ENCODE measurements around the gene CEP57L1.
"Not testable (repeated sequence)": the region's sequence is repeated elsewhere in the genome, so short reads cannot be mapped to it uniquely, and the experiment has no call there.

Gene CEP57L1

DNA sequence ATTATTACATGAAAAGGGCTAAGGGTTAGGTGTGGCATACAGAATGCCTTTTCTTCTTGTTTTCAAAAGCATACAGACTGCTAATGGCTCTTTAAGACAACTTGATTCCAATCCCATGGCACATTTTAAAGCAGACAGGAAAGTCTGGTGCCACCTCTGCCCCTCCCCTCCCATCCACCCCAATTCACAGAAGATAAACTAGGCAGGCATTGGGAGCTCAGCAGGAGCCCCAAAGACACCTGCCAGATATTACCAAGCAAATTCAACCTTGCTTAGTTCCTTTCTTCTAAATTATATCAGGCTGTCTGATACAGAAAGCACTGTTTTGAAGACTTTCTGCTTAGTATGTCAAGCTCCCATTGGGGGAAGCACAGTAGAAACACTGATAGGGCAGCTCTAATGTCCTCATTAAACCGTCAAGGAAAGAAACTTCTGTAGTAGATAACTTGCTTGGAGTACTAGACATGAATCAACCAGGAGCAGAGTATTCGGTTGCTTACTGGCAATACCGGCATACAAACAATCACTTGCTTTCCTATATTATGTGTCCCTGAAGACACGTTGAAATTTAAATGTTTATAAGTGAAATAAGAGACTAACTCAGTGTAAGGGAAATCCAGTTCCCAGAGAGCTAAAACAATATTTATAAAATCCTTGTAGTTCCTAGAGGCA is 13.7 kb upstream of the CEP57L1 start:
- no peak overlapping the region for H3K27ac ChIP-seq (replicated peaks)
- no peak for DNase-seq (ENCODE audit: low read depth in 1 of 2, low spot score in 1 of 2)
- no peak overlapping the region for H3K4me3 ChIP-seq (replicated peaks; ENCODE audit: insufficient read depth, low read length)

DNA sequence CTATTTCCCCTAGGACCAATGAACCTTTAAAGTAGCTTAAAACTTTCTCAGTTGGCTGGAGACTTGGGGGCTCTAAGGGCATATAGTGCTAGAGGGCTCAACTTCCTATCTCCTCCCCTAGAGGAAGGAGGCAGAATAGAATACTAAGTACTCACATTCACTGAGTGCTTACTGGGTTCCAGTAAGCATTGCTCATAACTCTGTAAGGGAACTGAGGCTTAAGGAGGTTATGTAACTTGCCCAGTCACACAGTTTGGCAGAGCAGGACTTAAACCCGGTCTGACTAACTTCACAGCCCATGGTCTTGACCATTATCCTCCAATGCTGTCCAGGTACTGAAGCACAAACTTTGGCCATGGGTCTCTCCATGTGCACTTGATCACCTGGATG is 13.1 kb upstream of the CEP57L1 start:
- Histone ChIP-seq H3K27ac (replicated peaks) (no peak overlapping the region), H3K27me3 (ENCODE audit: insufficient read depth, poor library complexity, severe bottlenecking) (no peaks in the 10 kb centered on the region)
- TF ChIP-seq GABPA (IDR thresholded peaks at IDR 0.05; ENCODE audit: low read depth) = no peak
- TF ChIP-seq POLR2AphosphoS5 (IDR thresholded peaks at IDR 0.05; ENCODE audit: low read depth) = no peak
- TF ChIP-seq, protein P1, sequence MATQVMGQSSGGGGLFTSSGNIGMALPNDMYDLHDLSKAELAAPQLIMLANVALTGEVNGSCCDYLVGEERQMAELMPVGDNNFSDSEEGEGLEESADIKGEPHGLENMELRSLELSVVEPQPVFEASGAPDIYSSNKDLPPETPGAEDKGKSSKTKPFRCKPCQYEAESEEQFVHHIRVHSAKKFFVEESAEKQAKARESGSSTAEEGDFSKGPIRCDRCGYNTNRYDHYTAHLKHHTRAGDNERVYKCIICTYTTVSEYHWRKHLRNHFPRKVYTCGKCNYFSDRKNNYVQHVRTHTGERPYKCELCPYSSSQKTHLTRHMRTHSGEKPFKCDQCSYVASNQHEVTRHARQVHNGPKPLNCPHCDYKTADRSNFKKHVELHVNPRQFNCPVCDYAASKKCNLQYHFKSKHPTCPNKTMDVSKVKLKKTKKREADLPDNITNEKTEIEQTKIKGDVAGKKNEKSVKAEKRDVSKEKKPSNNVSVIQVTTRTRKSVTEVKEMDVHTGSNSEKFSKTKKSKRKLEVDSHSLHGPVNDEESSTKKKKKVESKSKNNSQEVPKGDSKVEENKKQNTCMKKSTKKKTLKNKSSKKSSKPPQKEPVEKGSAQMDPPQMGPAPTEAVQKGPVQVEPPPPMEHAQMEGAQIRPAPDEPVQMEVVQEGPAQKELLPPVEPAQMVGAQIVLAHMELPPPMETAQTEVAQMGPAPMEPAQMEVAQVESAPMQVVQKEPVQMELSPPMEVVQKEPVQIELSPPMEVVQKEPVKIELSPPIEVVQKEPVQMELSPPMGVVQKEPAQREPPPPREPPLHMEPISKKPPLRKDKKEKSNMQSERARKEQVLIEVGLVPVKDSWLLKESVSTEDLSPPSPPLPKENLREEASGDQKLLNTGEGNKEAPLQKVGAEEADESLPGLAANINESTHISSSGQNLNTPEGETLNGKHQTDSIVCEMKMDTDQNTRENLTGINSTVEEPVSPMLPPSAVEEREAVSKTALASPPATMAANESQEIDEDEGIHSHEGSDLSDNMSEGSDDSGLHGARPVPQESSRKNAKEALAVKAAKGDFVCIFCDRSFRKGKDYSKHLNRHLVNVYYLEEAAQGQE (IDR thresholded peaks at IDR 0.05; ENCODE audit: insufficient replicate concordance, low read depth) = no peak
- TF ChIP-seq, protein P2, sequence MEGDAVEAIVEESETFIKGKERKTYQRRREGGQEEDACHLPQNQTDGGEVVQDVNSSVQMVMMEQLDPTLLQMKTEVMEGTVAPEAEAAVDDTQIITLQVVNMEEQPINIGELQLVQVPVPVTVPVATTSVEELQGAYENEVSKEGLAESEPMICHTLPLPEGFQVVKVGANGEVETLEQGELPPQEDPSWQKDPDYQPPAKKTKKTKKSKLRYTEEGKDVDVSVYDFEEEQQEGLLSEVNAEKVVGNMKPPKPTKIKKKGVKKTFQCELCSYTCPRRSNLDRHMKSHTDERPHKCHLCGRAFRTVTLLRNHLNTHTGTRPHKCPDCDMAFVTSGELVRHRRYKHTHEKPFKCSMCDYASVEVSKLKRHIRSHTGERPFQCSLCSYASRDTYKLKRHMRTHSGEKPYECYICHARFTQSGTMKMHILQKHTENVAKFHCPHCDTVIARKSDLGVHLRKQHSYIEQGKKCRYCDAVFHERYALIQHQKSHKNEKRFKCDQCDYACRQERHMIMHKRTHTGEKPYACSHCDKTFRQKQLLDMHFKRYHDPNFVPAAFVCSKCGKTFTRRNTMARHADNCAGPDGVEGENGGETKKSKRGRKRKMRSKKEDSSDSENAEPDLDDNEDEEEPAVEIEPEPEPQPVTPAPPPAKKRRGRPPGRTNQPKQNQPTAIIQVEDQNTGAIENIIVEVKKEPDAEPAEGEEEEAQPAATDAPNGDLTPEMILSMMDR (IDR thresholded peaks at IDR 0.05; ENCODE audit: insufficient read depth, low read length) = no peak

More for the DNA sequence above, 13.7 kb upstream of the CEP57L1 start:
- H3K27me3 ChIP-seq (ENCODE audit: insufficient read depth, poor library complexity, severe bottlenecking) = no peaks in the 10 kb centered on the region
- TF ChIP-seq, protein P2 (IDR thresholded peaks at IDR 0.05; ENCODE audit: insufficient read depth, low read length) = no peak
- TF ChIP-seq POLR2AphosphoS5 (IDR thresholded peaks at IDR 0.05; ENCODE audit: low read depth) = no peak
- TF ChIP-seq SPI1 (IDR thresholded peaks at IDR 0.05; ENCODE audit: borderline replicate concordance, low read depth) = no peak
- TF ChIP-seq, protein P1 (IDR thresholded peaks at IDR 0.05; ENCODE audit: insufficient replicate concordance, low read depth) = no peak
- TF ChIP-seq GABPA (IDR thresholded peaks at IDR 0.05; ENCODE audit: low read depth) = no peak

DNA sequence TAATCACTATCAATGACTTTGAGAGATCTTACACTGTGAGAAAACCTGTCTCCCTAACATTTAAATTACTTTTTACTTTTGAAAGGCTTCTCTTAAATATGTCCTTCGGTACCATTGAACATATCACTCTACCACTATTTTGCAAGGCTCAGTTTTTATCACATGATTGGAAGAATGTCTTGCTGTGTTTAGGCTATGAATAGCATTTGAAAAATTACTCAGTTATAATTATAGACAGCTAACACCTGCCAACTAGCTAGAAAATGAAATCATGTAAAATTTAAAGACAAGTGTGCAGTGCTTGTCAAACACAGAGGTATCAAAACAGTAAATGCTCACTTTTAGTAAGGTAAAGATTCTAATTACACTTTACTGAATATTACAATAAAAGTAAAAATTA is 11.7 kb upstream of the CEP57L1 start:
- Histone ChIP-seq H3K4me3 (replicated peaks; ENCODE audit: insufficient read depth, low read length) (no peak overlapping the region), H3K27me3 (ENCODE audit: insufficient read depth, poor library complexity, severe bottlenecking) (no peaks in the 10 kb centered on the region), H3K27ac (replicated peaks) (no peak overlapping the region)
- no peak for DNase-seq (ENCODE audit: low read depth in 1 of 2, low spot score in 1 of 2)
- no peak for TF ChIP-seq SPI1 (IDR thresholded peaks at IDR 0.05; ENCODE audit: borderline replicate concordance, low read depth)

More for the DNA sequence above, 13.1 kb upstream of the CEP57L1 start:
- DNase-seq (ENCODE audit: low read depth in 1 of 2, low spot score in 1 of 2) = peak in 1 of 2 experiments; percentile 31
- H3K4me3 ChIP-seq (replicated peaks; ENCODE audit: insufficient read depth, low read length) = no peak overlapping the region

DNA sequence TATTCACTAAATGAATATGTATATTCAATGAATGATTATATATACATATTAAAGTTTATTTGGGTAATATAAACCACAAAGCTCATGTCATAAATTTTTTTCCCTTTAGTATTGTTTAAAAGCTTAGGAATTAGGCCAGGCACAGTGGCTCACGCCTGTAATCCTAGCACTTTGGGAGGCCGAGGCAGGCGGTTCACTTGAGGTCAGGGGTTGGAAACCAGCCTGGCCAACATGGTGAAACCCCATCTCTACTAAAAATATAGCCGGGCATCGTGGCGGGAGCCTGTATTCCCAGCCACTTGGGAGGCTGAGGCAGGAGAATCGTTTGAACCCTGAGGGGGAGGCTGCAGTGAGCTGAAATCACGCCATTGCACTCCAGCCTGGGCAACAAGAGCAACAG is 11.2 kb upstream of the CEP57L1 start:
- not testable (repeated sequence) for H3K27ac ChIP-seq (replicated peaks); DNase-seq (ENCODE audit: low read depth in 1 of 2, low spot score in 1 of 2); H3K4me3 ChIP-seq (replicated peaks; ENCODE audit: insufficient read depth, low read length); H3K27me3 ChIP-seq (ENCODE audit: insufficient read depth, poor library complexity, severe bottlenecking)

DNA sequence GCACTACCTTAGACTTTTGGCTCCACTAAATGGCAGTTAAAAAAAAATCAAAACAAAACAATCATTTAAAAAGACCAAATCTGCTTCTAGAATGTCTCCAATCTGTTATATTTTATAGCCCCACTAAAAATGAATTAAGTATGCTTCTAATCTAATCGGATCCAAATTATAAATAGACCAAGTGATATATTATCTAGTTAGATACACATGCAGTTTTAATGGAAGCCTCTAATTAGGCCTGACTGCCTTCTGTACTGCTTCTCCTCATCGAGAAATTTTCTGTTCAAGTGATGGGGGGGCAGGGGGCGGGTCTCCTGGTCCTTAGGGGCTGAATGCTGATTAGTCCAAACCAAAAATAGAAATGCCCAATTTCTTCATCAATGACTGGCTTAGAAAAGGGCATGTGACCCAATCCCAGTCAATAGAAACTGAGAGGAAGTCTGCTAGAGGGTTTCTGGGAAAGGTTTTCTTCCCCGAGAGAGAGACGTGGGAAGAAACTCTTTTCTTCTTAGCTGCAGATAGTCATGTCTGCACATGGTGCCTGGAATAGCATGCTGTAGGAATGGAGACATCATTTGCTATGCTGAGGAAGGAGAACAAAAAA is 7.5 kb upstream of the CEP57L1 start:
- TF ChIP-seq GABPA (IDR thresholded peaks at IDR 0.05; ENCODE audit: low read depth) = no peak
- no peak for TF ChIP-seq POLR2AphosphoS5 (IDR thresholded peaks at IDR 0.05; ENCODE audit: low read depth)
- TF ChIP-seq SPI1 (IDR thresholded peaks at IDR 0.05; ENCODE audit: borderline replicate concordance, low read depth) = no peak
- TF ChIP-seq, protein P2 (IDR thresholded peaks at IDR 0.05; ENCODE audit: insufficient read depth, low read length) = no peak
- TF ChIP-seq, protein P1 (IDR thresholded peaks at IDR 0.05; ENCODE audit: insufficient replicate concordance, low read depth) = no peak
- Histone ChIP-seq H3K27ac (replicated peaks) (no peak overlapping the region), H3K27me3 (ENCODE audit: insufficient read depth, poor library complexity, severe bottlenecking) (no peaks in the 10 kb centered on the region), H3K4me3 (replicated peaks; ENCODE audit: insufficient read depth, low read length) (no peak overlapping the region)
- no peak for DNase-seq (ENCODE audit: low read depth in 1 of 2, low spot score in 1 of 2)

Measured in HL-60 (cell line).